Epithelial cell of esophagus (primary cell): ENCODE data around the gene DNAJB12.

Experiments used
- DNase-seq: peaks from one replicate; pipeline ENCODE4 v3.0.0; 2010; ENCODE audit warnings: low read depth
- H3K4me3 ChIP-seq: 2 replicates; pipeline ENCODE4 v1.5.1; 2011; ENCODE audit warnings: mild to moderate bottlenecking, low read length, control low read depth
- TF ChIP-seq, protein P1 (sequence below): IDR thresholded peaks from 2 replicates; pipeline ENCODE4 v1.5.1; 2011; ENCODE audit warnings: low read depth, mild to moderate bottlenecking, low read length, control low read depth, inconsistent platforms; ENCODE audit not compliant: insufficient read depth; ENCODE audit errors: missing control alignments

DNAJB12 gene

GRCh38 chr10:72344932-72345331 is 9.8 kb downstream of the DNAJB12 start:
- TF ChIP-seq, protein P1, sequence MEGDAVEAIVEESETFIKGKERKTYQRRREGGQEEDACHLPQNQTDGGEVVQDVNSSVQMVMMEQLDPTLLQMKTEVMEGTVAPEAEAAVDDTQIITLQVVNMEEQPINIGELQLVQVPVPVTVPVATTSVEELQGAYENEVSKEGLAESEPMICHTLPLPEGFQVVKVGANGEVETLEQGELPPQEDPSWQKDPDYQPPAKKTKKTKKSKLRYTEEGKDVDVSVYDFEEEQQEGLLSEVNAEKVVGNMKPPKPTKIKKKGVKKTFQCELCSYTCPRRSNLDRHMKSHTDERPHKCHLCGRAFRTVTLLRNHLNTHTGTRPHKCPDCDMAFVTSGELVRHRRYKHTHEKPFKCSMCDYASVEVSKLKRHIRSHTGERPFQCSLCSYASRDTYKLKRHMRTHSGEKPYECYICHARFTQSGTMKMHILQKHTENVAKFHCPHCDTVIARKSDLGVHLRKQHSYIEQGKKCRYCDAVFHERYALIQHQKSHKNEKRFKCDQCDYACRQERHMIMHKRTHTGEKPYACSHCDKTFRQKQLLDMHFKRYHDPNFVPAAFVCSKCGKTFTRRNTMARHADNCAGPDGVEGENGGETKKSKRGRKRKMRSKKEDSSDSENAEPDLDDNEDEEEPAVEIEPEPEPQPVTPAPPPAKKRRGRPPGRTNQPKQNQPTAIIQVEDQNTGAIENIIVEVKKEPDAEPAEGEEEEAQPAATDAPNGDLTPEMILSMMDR = no peak
- H3K4me3 ChIP-seq = no peak overlapping the region
- no peak for DNase-seq

DNA sequence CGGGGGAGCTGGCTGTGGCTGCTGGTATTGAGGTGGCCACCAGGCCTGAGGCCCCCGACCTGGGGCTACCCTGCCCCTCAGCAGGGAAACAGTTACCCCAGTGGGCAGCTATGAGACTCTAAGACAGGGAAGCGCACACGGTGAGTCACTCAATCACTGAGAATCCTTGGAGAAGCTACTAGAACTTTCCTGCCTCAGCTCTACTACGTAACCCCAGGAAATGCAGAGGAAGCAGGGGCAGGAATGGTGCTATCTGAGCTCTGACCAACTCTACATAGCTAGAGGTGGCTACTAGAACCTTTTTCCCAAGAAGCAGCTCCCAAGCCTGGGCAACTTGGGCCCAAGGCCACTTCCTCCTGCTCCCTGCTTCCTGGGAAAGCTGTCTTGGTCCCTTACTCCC is 11.8 kb downstream of the DNAJB12 start:
- TF ChIP-seq, protein P1 = no peak

DNA sequence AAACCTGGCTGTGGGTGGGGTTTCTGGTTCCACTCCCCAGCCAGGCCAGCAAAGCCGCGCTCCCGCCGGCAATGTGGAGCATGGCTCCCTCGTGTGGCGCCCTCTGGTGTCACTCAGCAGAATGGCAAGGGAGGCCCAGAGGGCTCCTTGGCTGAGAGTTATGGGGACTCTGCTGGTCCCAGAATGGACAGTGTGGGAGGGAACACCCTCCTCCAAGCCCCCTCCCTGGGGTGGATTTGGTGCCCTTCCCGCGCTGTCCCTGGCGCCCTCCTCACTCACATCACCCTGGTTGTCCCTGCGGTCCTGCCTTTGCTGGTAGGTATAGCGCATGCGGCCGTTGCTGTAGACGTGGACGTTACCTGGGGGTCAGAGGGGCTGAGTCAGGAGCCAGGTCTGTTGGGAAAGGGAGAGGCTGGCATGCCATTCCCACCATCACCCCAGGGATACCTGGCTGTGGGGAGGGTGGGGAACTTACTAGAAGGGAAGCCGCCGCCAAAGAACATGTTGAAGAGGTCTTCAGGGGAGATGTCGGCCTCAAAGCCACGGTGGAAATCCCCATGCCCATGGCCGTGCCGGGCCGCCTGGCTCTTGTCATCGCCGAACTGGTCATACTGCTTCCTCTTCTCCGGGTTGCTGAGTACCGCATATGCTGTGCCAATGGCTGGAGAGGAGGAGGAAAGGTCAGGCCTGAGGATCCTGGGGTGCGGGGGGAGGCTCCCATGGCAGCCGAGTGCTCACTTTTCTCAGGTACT is 14.0 kb downstream of the DNAJB12 start:
- H3K4me3 ChIP-seq = no peak overlapping the region
- peak; percentile 64 for DNase-seq
- TF ChIP-seq, protein P1 = peak; percentile 96

More for the DNA sequence above, 11.8 kb downstream of the DNAJB12 start:
- no peak overlapping the region for H3K4me3 ChIP-seq
- DNase-seq = no peak

- TF ChIP-seq, protein P1 = no peak
- H3K4me3 ChIP-seq = no peak overlapping the region
- no peak for DNase-seq
Measured at GRCh38 chr10:72338180-72338579, 16.5 kb downstream of the DNAJB12 start.

DNA sequence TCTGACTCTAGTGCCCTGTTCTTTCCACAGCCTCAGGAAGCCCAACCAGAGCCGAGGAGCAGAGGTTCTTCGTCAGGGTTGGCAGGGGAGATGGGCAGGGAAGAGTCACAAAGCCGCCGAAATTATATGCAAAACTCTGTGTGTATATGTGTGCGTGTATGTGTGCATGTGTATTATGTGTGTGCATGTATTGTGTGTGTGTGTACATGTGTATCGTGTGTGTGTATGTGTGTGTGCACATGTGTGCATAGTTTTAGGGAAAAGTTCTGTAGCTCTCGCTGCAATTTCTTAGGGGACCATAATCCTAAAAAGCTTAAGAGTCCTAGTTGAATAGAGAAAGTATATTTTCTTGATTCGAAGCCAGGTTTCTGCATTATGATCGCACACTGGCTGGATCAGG is 17.0 kb downstream of the DNAJB12 start:
- no peak overlapping the region for H3K4me3 ChIP-seq
- TF ChIP-seq, protein P1 = no peak
- DNase-seq = no peak

GRCh38 chr10:72337039-72337629 is 17.6 kb downstream of the DNAJB12 start:
- TF ChIP-seq, protein P1 = peak; percentile 97
- H3K4me3 ChIP-seq = no peak overlapping the region
- peak; percentile 72 for DNase-seq
